GM11168 (cell line): ENCODE measurements around the gene KRT8.

ENCODE experiments used
- in situ Hi-C: fragments of 300-500 bp; cut with MboI; formaldehyde crosslinking; loops from one replicate; pipeline ENCODE4 v1.12.0; 2022; ENCODE audit warnings: low sequenced_read_pairs; ENCODE audit not compliant: unreplicated experiment

KRT8 gene

GRCh38 chr12:52926596-52927234 is 21.8 kb upstream of the KRT8 start:
- in situ Hi-C loops: no loop called here

- in situ Hi-C loops: no loop called here
Observed at GRCh38 chr12:52925717-52926595, 21.1 kb upstream of the KRT8 start.

GRCh38 chr12:52924764-52925716 is 20.2 kb upstream of the KRT8 start:
- in situ Hi-C loops: no loop called here

GRCh38 chr12:52921488-52922165 is 16.8 kb upstream of the KRT8 start:
- in situ Hi-C loops: no loop called here

- in situ Hi-C loops: no loop called here
Observed at GRCh38 chr12:52920937-52921336, 16.1 kb upstream of the KRT8 start.

- in situ Hi-C loops: no loop called here
Observed at GRCh38 chr12:52918784-52919183, 13.9 kb upstream of the KRT8 start.

GRCh38 chr12:52918351-52918750 is 13.5 kb upstream of the KRT8 start:
- in situ Hi-C loops: no loop called here

- in situ Hi-C loops: no loop called here
Observed at GRCh38 chr12:52917800-52918199, 12.9 kb upstream of the KRT8 start.

GRCh38 chr12:52916216-52916615 is 11.3 kb upstream of the KRT8 start:
- in situ Hi-C loops: no loop called here

- in situ Hi-C loops: no loop called here
Observed at GRCh38 chr12:52915637-52916036, 10.8 kb upstream of the KRT8 start.

- in situ Hi-C loops: no loop called here
Observed at GRCh38 chr12:52914576-52915121, 9.8 kb upstream of the KRT8 start.

- in situ Hi-C loops: no loop called here
Observed at GRCh38 chr12:52913431-52913821, 8.6 kb upstream of the KRT8 start.

- in situ Hi-C loops: no loop called here
Observed at GRCh38 chr12:52912711-52913430, 8.0 kb upstream of the KRT8 start.

GRCh38 chr12:52910248-52910883 is 5.5 kb upstream of the KRT8 start:
- in situ Hi-C loops: no loop called here

- in situ Hi-C loops: no loop called here
Observed at GRCh38 chr12:52909796-52910195, 4.9 kb upstream of the KRT8 start.

GRCh38 chr12:52909331-52909730 is 4.5 kb upstream of the KRT8 start:
- in situ Hi-C loops: no loop called here

- in situ Hi-C loops: no loop called here
Observed at GRCh38 chr12:52907092-52907810, 2.4 kb upstream of the KRT8 start.

- in situ Hi-C loops: no loop called here
Observed at GRCh38 chr12:52906191-52906601, 1.3 kb upstream of the KRT8 start.
